ENCODE data around the gene FBXO36.

FBXO36 gene

DNA sequence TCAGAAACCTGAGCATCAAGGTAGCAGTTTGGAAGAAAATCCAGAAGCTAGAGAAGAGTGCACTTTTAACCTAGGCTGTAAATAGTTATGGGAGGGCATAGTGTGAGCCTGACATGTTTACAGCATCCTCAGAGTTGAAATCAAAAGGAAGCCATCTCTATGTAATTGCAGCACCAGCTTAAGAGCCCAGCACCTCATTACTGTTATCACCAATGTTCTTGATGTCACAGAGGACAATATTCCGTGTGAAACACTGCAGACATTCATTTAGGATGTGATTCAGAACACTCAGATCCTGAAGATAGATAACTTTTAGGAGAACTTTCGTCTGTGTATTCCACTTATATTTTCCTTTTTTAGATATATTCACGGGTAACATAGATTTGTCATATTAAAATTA is 48.1 kb downstream of the FBXO36 start:
- DNase-seq (ENCODE audit: low spot score) = no peak

DNA sequence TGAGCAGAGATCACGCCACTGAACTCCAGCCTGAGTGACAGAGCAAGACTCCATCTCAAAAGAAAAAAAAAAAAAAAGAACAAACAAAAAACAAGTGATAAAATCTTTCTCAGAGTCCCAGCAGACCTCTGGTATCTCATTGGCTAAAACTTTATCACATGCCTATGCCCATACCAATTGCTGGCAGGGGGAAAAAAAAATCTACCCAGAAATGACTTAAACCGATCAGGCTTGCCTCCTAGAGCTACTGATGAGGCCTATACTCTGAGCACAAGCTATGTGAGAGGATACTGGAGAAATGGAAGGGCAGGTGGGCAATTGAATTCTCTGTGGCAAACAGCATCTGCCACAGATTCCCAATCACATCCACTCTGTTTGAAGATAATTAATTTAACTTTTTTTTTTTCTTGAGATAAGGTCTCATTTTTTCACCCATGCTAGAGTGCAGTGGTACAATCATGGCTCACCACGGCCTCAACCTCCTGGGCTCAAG is 49.0 kb downstream of the FBXO36 start:
- DNase-seq (ENCODE audit: low spot score) = no peak

DNA sequence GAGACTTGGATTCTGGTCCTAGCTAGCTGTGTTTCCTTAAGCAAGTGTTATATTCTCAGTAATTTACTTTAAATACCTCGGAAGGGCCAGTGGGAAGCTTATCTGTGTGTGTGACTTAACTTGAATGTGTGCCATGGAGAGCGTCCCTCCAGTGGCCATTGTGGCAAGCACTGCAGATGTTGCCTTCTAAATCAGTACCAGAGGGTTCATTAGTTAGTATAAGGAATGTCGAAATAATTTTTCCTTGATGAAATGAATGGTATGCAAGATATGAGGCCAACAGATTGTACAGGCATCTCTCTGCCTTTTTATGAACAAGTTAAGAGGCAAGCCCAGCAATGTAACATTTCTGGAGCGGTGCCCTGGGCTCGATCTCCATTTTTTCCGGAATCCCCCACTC is 52.0 kb downstream of the FBXO36 start:
- no peak for DNase-seq (ENCODE audit: low spot score)

DNA sequence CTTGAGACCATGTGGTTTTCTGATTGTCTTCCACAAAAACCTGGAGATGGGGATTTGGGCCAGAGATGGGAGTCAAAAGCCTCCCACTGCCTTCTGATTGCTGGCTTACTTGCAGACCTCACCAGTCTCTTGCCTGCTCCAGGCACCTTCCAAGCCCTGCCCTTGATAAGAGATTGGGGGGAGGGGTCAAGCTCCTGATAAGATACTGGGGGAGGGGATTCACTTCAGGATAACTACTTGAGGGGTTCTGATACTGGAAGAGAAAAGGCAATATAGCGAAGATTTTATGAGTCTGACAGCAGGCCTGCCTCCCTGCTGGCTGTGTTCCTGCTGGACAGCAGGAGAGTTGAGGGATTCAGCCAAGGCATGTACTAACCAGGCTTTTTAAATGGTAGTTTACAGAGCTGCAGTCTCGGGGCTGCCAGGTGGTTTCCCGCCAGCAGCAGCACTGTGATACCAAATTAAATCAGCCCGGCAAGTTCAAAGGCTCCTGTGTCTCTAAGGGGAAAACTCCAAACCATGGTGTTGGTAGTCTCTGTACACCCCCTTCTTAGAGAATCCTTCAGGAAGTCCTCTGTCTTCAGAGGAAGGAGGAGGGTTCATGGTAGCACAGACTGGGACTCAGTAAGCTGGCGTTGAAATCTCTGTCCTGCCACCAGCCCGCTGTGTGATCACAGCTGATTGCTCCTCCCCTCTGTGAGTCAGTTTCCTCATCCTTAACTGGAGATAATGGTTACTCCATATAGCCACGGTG is 58.3 kb downstream of the FBXO36 start:
- DNase-seq (ENCODE audit: low spot score) = peak; percentile 2

DNA sequence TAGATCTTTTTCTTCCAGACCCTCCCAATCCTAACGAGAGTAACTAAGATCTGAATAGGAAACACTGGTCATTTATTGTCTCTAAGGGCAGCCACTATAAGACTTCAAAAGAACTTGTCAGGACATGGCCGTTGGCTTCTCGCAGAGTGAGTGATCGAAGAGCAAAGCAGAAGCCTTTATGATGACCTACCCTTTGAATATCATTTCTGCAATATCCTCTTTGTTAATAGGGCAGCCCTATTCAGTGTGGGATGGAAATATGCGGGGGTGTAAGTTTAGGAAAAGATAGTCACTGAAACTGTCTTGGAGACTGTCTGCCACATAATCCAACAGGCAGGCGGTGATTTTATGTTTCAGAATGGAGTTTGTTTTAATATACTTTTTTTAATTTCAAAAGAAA is 70.9 kb downstream of the FBXO36 start:
- DNase-seq (ENCODE audit: low spot score) = no peak

DNA sequence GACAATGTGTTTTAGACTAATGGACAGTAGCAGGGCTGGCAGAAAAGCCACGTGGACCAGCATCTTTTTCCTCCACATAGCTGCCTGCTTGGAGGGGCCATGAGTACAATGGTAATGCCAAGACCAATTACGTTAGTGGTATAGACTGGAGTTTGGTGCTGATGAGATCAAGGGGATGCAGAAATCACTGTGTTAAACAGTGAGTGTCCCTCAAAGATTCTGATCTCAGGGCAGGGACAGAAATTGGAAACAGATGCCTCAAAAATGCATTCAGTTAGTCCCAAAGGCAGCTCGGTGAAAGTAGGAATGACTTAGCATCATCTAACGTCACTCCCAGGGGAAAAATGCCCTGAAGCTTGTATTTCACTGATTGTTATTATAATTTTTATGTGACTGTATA is 74.0 kb downstream of the FBXO36 start:
- no peak for DNase-seq (ENCODE audit: low spot score)

- no peak for DNase-seq (ENCODE audit: low spot score)
Measured at GRCh38 chr2:229997565-229997964, 75.3 kb downstream of the FBXO36 start.

DNA sequence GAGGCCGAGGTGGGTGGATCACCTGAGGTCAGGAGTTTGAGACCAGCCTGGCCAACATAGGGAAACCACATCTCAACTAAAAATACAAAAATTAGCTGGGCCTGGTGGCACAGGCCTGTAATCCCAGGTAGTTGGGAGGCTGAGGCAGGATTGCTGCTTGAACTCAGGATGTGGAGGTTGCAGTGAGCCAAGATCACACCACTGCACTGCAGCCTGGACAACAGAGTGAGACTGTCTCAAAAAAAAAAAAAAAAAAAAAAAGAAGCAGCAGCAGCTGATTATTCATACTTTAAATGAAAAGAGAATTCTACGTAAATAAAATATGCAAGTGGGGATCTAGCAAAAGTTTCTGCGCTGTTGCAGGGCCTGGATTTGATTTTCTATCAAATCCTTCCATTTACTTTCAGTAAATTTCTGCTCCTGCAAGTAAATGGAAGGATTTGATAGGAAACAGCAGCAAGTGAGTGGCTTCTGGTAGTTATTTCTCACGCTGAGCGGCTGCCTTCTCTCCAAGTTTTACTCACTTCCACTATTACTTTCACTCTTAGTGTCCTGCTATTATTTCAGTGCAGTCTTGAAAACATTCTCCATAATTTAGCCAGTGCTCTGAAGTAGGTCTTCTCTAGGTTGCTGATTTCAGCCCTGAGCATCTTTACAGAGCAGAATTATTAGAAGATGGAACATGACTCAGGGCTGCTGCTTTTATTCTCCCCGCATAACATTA is 78.0 kb downstream of the FBXO36 start:
- DNase-seq (ENCODE audit: low spot score) = no peak

GRCh38 chr2:230007931-230008707 is 85.8 kb downstream of the FBXO36 start:
- DNase-seq (ENCODE audit: low spot score) = peak; percentile 42

DNA sequence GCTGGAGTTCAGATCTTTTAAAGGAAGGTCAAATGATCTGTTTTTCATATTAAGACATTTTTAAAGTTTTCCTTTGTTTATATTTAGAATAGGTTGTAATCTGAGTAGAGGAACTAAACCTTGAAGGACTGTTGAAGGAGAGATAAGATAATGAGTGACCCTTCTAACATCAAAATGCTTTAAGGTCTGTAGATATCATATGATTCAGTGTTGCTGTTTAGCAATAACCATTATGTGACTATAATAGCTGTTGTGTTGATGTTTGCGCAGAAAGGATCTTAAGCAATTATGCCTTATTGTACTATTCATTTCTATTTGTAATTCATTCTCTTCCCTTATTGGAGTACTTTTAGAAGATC is 86.4 kb downstream of the FBXO36 start:
- no peak for DNase-seq (ENCODE audit: low spot score)

GRCh38 chr2:230010501-230010900 is 88.2 kb downstream of the FBXO36 start:
- no peak for DNase-seq (ENCODE audit: low spot score)

GRCh38 chr2:230011617-230012016 is 89.3 kb downstream of the FBXO36 start:
- no peak for DNase-seq (ENCODE audit: low spot score)

- no peak for DNase-seq (ENCODE audit: low spot score)
Measured at GRCh38 chr2:230012267-230012884, 90.1 kb downstream of the FBXO36 start.

GRCh38 chr2:230016844-230017243 is 94.5 kb downstream of the FBXO36 start:
- DNase-seq (ENCODE audit: low spot score) = no peak

DNA sequence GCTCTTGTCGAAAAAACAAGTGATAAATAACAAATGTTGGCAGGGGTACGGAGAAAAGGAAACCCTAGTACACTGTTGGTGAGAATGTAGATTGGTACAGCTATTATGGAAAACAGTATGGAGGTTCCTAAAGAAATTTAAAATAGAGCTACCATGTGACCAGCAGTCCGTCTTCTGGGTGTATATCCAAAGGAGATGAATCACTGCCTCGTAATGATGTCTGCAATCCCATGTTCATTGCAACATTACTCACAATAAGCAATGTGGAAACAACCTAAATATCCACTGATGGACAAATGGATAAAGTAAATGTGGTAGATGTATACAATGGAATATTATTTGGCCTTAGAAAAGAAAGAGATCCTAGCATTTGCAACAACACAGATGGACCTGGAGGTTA is 95.8 kb downstream of the FBXO36 start:
- DNase-seq (ENCODE audit: low spot score) = no peak

DNA sequence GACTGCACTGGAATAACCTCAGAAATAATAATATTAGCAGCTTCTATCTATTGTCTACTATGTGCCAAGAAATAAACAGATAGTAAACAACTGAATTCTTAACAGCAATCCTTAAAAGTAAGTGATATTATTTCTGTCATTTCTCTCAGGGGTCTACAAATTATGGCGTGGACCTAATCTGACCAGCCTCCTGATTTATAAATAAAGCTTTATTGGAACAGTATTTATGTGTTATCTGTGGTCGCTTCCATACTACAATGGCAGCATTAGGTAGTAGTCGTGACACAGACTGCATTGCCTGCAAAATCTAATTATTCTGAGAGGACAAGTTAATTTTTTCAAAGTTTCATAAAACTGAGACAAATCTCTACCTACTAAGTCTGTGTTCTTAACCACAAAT is 97.4 kb downstream of the FBXO36 start:
- DNase-seq (ENCODE audit: low spot score) = no peak

DNA sequence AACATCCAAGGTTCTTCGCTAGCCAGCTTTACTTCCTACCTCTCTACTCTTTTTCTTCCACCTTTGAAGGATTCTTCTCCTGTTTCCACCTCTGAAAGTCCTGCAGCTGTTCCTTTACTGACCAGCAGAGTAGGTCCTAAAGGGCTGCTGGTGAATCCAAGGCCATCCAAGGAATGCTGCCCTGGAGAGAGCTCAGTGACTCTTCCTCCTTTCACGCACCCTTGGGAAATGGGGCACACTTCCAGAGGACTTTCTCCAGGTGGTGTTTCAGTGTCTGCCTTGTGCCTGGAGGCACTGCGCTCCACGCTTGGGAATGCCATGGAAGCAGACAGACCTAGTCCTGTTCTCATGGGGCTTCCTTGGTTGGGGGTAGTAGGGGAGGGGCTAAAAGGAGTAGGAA is 101.0 kb downstream of the FBXO36 start:
- DNase-seq (ENCODE audit: low spot score) = no peak

- no peak for DNase-seq (ENCODE audit: low spot score)
Measured at GRCh38 chr2:230042195-230042594, 119.9 kb downstream of the FBXO36 start.

GRCh38 chr2:230043025-230043424 is 120.7 kb downstream of the FBXO36 start:
- no peak for DNase-seq (ENCODE audit: low spot score)

- DNase-seq (ENCODE audit: low spot score) = no peak
Measured at GRCh38 chr2:230043461-230043860, 121.2 kb downstream of the FBXO36 start.

DNA sequence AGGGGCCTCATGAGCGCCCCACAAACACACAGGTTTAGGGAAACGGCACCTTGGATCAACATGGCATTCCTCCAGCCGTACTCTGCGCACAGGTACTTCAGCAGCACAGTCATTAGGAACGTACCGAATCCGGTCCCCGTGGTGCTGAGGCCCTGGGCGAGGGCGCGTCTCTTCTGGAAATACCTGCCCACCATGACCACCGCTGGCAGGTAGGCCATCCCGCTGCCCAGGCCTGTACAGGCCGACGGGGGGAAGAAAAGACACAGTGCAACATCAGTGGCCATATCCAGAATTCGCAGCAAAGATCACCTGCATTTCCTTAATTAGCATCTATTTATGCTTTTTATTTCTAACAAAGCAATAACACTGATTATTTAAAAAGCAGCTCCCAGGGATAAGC is 124.2 kb downstream of the FBXO36 start:
- DNase-seq (ENCODE audit: low spot score) = no peak

GRCh38 chr2:230048010-230048671 is 125.8 kb downstream of the FBXO36 start:
- peak; percentile 24 for DNase-seq (ENCODE audit: low spot score)

Data from putamen (tissue), 1 donor.